HG03039 (cell line): Measurements from ENCODE around the gene PXYLP1.
"Not testable (repeated sequence)": the region's sequence is repeated elsewhere in the genome, so short reads cannot be mapped to it uniquely, and the experiment has no call there.

Experiments
- ATAC-seq: cut with Tn5 transposase; IDR thresholded peaks from one replicate; pipeline ENCODE4 v1.9.1; 2021; ENCODE audit warnings: mild to moderate bottlenecking, moderate library complexity; ENCODE audit not compliant: unreplicated experiment

PXYLP1 gene

GRCh38 chr3:141231101-141231951, at the start of gene PXYLP1:
Gene PXYLP1 (plus strand): TSS chr3:141231825. CDS start chr3:141260176, 28,351 bp downstream.
- ATAC-seq, result peak; percentile 95

- no peak for ATAC-seq
Observed at GRCh38 chr3:141183606-141184005, 48.0 kb upstream of the PXYLP1 start.

GRCh38 chr3:141184430-141184829, 47.2 kb upstream of the PXYLP1 start:
- no peak for ATAC-seq

GRCh38 chr3:141191097-141191749, 40.4 kb upstream of the PXYLP1 start:
- no peak for ATAC-seq

- ATAC-seq, result peak; percentile 99
Observed at GRCh38 chr3:141192345-141192744, 39.3 kb upstream of the PXYLP1 start.

GRCh38 chr3:141193066-141193830, 38.4 kb upstream of the PXYLP1 start:
- ATAC-seq, result no peak

GRCh38 chr3:141201122-141201521, 30.5 kb upstream of the PXYLP1 start:
- no peak for ATAC-seq

- no peak for ATAC-seq
Observed at GRCh38 chr3:141202682-141203081, 28.9 kb upstream of the PXYLP1 start.

- no peak for ATAC-seq
Observed at GRCh38 chr3:141203866-141204265, 27.8 kb upstream of the PXYLP1 start.

GRCh38 chr3:141204343-141204742, 27.3 kb upstream of the PXYLP1 start:
- ATAC-seq, result no peak

- ATAC-seq, result not testable (repeated sequence)
Observed at GRCh38 chr3:141211306-141211705, 20.3 kb upstream of the PXYLP1 start.

GRCh38 chr3:141212101-141212500, 19.5 kb upstream of the PXYLP1 start:
- no peak for ATAC-seq

- ATAC-seq, result no peak
Observed at GRCh38 chr3:141212555-141212954, 19.1 kb upstream of the PXYLP1 start.

GRCh38 chr3:141216975-141217374, 14.7 kb upstream of the PXYLP1 start:
- no peak for ATAC-seq

- no peak for ATAC-seq
Observed at GRCh38 chr3:141217389-141217788, 14.2 kb upstream of the PXYLP1 start.

GRCh38 chr3:141218162-141218835, 13.3 kb upstream of the PXYLP1 start:
- no peak for ATAC-seq

GRCh38 chr3:141218926-141219325, 12.7 kb upstream of the PXYLP1 start:
- no peak for ATAC-seq

- no peak for ATAC-seq
Observed at GRCh38 chr3:141223673-141224166, 7.9 kb upstream of the PXYLP1 start.

- no peak for ATAC-seq
Observed at GRCh38 chr3:141225939-141226338, 5.7 kb upstream of the PXYLP1 start.

- ATAC-seq, result no peak
Observed at GRCh38 chr3:141227216-141227615, 4.4 kb upstream of the PXYLP1 start.

GRCh38 chr3:141227752-141228151, 3.9 kb upstream of the PXYLP1 start:
- ATAC-seq, result no peak
